HG03432 (cell line): ENCODE data around the gene SPDYE6.
"Not testable (repeated sequence)": the region's sequence is repeated elsewhere in the genome, so short reads cannot be mapped to it uniquely, and the experiment has no call there.

ENCODE experiments used
- ATAC-seq: cut with Tn5 transposase; IDR thresholded peaks from one replicate; pipeline ENCODE4 v1.9.1; 2021; ENCODE audit warnings: mild to moderate bottlenecking, moderate library complexity; ENCODE audit not compliant: unreplicated experiment

SPDYE6 gene

DNA sequence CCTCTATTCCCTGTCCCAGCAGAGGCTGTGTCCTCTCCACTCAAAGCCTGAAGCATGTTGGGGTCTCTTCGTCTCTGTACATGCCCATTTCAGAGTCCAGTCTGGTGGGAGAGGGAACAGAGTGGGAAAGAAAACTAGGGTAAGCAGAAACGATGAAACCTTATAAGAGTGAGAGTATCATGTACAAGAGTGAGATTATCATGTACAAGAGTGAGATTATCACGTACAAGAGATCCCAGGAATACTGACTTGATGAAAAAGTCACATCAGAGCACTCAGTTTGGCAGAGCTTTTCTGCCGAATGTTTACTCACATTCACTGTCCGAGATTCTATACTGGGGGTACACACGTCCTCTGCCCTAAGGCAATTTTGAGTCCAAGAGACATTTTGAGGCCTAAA, at the start of gene SPDYE6:
SPDYE6 (minus strand) TSS at position 101 of the 400 bp plus-strand sequence. CDS start 421 bp downstream, outside the sequence.
- ATAC-seq, result not testable (repeated sequence)

DNA sequence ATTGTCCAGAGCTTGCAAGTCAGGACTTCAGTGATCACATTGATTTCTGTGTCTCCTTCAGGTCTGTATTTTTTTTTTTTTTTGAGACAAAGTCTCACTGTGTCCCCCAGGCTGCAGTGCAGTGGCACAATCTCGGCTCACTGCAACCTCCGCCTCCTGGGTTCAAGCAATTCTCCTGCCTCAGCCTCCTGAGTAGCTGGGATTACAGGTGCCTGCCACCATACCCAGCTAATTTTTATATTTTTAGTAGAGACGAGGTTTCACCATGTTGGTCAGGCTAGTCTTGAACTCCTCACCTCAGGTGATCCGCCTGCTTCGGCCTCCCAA, 48.6 kb upstream of the SPDYE6 start:
- ATAC-seq, result not testable (repeated sequence)

DNA sequence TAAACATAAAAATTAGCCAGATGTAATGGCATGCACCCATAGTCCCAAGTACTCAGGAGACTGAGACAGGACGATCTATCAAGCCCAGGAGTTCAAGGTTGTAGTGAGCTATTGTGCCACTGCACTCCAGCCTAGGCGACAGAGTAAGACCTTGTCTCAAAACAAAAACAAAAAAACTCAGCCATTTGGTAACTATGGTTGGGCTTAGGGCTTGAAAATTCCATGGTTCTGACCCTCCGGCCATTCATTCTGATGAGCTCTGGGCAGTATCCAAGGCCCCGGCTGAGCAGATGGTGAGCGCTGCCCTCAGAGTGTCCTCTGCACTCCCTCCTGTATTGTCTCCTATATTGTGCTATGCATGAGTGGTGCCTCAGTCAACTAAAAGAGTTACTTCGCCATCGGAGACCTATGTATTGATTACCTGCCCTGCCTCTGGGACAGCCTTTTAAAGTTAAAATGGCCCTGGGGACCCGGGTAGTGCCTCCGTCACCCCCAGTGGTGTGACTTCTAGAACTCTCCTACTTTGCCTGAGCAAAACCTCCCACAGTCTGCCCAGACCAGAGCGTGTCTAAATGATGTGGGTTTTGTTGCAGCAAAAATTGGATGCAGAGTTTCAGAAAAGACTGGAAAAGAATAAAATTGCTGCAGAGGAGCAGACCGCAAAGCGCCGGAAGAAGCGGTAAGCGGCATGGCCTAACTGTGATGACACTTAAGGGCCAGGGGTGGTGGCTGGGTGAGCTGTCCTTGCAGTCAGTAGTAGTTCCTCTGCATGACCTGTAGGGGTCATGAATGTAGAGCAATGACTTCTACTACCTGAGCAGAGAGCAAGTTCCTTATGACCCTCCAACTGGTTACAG, 48.0 kb upstream of the SPDYE6 start:
- peak; percentile 69 for ATAC-seq

DNA sequence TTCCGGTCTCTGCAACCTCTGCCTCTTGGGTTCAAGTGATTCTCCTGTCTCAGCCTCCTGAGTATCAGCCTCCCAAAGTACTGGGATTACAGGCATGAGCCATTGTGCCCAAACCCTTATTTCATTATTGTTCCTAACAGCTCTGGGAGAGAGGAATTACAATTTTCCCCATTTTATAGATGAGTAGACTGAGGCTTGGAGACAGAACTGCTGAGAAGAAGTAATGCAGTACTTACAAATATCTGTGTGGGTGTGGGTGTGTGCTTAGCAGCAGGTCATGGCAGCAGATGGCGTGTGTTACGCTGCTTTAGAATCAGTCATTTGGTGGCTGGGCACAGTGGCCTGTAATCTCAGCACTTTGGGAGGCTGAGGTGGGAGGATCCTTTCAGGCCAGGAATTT, 47.3 kb upstream of the SPDYE6 start:
- no peak for ATAC-seq

DNA sequence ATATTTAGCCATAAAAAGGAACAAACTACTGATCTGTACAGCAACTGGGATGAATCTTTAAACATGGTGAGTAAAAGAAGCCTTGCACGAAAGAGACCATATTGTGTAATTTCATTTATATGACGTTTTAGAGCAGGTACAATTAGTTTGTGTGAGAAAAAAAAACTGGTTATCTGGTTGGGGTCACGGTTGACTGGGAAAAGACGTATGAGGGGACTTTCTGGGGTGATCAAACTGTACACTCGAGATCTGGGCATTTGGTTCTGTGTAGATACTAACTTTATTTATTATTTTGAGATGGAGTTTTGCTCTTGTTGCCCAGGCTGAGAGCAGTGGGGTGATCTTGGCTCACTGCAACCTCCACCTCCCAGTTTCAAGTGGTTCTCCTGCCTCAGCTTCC, 44.1 kb upstream of the SPDYE6 start:
- no peak for ATAC-seq

DNA sequence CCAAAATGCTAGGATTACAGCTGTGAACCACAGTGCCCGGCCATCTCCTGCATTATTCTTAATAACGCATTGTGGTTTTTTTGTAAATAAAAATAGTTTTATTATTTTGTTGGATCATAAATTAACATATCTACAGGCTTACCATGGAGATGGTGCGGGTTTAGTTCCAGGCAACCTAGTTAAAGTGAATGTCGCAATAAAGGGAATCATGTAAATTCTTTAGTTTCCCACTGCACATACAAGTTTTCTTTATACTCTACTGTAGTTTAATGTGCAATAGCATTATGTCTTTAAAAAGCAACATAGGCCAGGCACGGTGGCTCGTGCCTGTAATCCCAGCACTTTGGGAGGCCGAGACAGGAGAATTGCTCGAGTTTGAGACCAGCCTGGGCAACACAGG, 42.3 kb upstream of the SPDYE6 start:
- ATAC-seq, result no peak

DNA sequence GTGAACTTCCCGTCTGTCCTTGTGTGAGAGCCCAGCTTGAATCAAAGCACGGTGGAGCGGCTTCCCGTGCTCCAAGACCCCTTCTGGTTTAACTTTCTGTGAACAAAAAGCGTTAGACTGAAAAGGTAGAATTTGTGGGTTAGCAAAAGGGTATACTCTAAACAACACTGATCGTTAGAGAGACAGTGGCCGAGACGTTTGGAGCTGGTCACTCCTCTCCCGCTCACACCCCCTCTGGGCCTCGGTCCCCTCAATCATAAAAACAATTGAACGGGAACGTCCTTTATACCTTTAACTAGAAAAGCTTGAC, 40.4 kb upstream of the SPDYE6 start:
- no peak for ATAC-seq

- ATAC-seq, result peak; percentile 95
Observed at GRCh38 chr7:102395873-102396709, 39.8 kb upstream of the SPDYE6 start, which contains the start of gene PRKRIP1. Gene PRKRIP1 (plus strand): TSS chr7:102396363. CDS start chr7:102396412, 49 bp downstream.

- ATAC-seq, result no peak
Observed at GRCh38 chr7:102395592-102395872, 39.3 kb upstream of the SPDYE6 start.

GRCh38 chr7:102393467-102393866, 37.2 kb upstream of the SPDYE6 start:
- no peak for ATAC-seq

GRCh38 chr7:102392330-102392729, 36.1 kb upstream of the SPDYE6 start:
- no peak for ATAC-seq

DNA sequence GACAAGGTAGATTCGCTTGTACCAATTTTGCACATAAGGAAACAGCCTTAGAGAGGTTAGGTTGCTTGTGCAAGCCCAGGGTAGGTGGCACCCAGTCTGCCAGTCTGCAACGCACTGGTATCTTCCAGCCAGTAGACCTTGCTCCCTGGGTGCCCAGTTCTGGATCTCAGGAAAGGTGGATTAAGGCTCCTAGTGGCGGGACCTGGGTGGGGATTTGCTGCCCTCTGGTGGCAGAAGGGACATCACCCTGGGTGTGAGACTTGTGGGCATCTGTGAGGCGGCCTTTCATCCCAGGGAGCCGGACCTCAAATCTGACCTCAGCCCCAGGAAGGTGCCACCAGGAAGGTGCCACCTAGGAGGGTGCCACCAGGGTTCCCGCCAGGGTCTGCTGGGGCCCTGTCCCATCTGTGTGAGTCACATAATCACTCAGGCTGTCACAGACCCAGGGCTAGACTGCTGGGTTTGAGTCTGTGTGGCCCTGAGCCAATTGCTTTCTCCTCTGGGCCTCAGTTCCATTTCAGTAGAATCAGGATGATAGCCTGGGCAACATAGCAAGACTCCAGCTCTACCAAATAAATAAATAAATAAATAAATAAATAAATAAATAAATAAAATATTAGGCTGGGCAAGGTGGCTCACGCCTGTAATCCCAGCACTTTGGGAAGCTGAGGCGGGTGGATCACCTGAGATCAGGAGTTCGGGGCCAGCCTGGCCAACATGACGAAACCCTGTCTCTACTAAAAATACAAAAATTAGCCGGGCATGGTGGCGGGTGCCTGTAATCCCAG, 34.6 kb upstream of the SPDYE6 start:
- ATAC-seq, result no peak

GRCh38 chr7:102389810-102390209, 33.6 kb upstream of the SPDYE6 start:
- ATAC-seq, result no peak

DNA sequence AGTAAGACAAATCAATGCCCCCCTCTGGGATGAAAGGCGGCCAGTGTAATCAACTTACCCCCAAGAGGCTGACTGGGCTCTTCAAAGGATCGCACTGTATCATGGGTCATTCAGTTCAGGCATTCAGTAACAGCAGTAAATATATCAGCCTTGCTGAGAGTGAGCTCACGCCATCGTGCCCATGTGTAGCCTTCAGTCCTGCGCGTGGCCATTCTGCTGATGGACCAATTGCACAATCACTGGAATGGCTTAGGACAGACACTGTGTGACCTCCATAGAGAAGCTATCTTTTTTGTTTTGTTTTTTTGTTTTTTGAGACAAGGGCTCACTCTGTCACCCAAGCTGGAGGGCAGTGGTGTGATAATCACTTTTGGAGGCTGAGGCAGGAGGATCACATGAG, 30.8 kb upstream of the SPDYE6 start:
- ATAC-seq, result no peak

GRCh38 chr7:102381696-102382425, 25.6 kb upstream of the SPDYE6 start:
- ATAC-seq, result not testable (repeated sequence)

GRCh38 chr7:102380837-102381236, 24.6 kb upstream of the SPDYE6 start:
- not testable (repeated sequence) for ATAC-seq

- ATAC-seq, result no peak
Observed at GRCh38 chr7:102376964-102377466, 20.8 kb upstream of the SPDYE6 start.

DNA sequence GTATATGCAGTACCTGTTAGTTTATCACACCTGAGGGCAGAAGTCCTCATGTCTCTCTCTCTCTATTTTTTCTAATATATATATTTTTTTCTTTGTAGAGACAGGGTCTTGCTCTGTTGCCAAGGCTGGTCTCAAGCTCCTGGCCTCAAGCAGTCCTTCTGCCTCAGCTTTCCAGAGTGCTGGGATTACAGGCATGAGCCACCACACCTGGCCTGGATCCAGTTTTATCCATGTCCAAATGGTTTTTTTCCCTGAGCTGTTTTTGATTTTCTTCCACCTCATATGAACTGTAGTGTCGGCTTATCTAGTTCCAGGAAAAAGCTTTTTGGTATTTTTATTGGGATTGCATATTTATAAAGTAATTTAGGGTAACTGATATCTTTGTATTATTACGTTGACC, 16.6 kb upstream of the SPDYE6 start:
- ATAC-seq, result not testable (repeated sequence)

DNA sequence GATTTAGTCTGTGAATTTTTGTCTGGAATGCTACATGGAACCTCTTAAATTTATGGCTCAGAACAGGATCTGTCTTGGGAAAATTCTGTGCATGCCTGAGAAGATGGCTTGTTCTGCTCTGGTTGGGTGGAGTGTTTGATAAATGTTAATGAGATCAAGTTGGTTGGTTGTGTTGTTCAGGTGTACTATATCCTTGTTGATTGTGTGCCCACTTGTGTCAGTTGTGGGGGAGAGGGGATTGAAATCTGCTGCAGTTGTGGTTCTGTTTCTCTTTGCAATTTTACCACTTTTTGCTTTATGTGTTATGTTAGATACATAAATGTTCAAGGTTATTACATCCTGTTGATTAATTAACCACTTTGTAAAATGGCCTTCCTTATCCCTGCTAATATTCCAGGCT, 13.8 kb upstream of the SPDYE6 start:
- ATAC-seq, result not testable (repeated sequence)

DNA sequence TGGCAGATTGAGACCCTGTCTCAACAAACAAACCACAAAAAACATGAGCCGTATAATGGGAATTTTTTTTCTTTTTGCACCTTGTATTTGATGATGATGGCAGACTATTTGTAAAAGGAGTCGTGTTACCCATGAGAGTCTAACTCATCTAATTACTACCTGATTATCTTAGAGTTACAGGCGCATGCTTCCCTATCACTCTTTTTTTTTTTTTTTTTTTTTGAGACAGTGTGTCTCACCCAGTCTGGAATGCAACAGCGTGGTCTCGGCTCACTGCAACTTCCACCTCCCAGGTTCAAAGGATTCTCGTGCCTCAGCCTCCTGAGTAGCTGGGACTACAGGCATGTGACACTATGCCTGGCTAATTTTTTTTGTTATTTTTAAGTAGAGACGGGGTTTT, 9.1 kb upstream of the SPDYE6 start:
- not testable (repeated sequence) for ATAC-seq
